Myocyte (in vitro differentiated cells): ENCODE data around the gene CIART. TPM values are rescaled to one million over a fixed set of nuclear protein-coding genes. Genes with fewer than 3 reads are reported as not detected.
"Not testable (repeated sequence)": the region's sequence is repeated elsewhere in the genome, so short reads cannot be mapped to it uniquely, and the experiment has no call there.

ENCODE experiments used
- DNase-seq: peaks from one replicate; pipeline ENCODE4 v3.0.0-alpha.2; 2012; ENCODE audit warnings: low read depth
- total RNA-seq: library from RNA; depleted of rRNA; stranded (reverse); fragments of >200 nt; gene quantifications from 2 replicates; pipeline ENCODE4 v1.2.3, GENCODE V29; 2014

Gene CIART
- total RNA-seq, 1 donor from 2014 or later: 2.0 TPM

GRCh38 chr1:150308585-150308984 is 26.2 kb downstream of the CIART start:
- not testable (repeated sequence) for DNase-seq

GRCh38 chr1:150309758-150310508 is 27.6 kb downstream of the CIART start:
- peak; percentile 99 for DNase-seq

GRCh38 chr1:150311762-150312161 is 29.4 kb downstream of the CIART start:
- no peak for DNase-seq

GRCh38 chr1:150314691-150315090 is 32.3 kb downstream of the CIART start:
- not testable (repeated sequence) for DNase-seq

- no peak for DNase-seq
These were observed 38.3 kb downstream of the CIART start for GRCh38 chr1:150320667-150320978.

GRCh38 chr1:150321826-150322166 is 39.4 kb downstream of the CIART start:
- DNase-seq: no peak

- no peak for DNase-seq
These were observed 40.0 kb downstream of the CIART start for GRCh38 chr1:150322310-150322709.

- DNase-seq: no peak
These were observed 50.4 kb downstream of the CIART start for GRCh38 chr1:150332651-150333290.

Other genes with a start within 250 kb of the CIART start
- 49.4 and 64.1 TPM in 2 replicates for gene VPS45, start 214.8 kb upstream of the CIART start, total RNA-seq
- gene PLEKHO1, start 132.6 kb upstream of the CIART start, total RNA-seq: 71.9 and 105 TPM in 2 replicates
- 14.9 and 17.9 TPM in 2 replicates for gene ANP32E, start 46.4 kb upstream of the CIART start, total RNA-seq
- not detected in 2 replicates for gene CA14, start 24.8 kb upstream of the CIART start, total RNA-seq
- gene APH1A, start 13.5 kb upstream of the CIART start, total RNA-seq: 77.3 and 93.7 TPM in 2 replicates
- gene C1orf54, start 9.8 kb upstream of the CIART start, total RNA-seq: 3.2 and 3.7 TPM in 2 replicates
- gene MRPS21, start 11.3 kb downstream of the CIART start, total RNA-seq: 50.8 and 56.9 TPM in 2 replicates
- 24.1 and 30.9 TPM in 2 replicates for gene PRPF3, start 39.0 kb downstream of the CIART start, total RNA-seq
- 12.8 and 13.5 TPM in 2 replicates for gene RPRD2, start 81.6 kb downstream of the CIART start, total RNA-seq
- gene TARS2, start 204.9 kb downstream of the CIART start, total RNA-seq: 17.7 and 19.2 TPM in 2 replicates
- gene ECM1, start 225.6 kb downstream of the CIART start, total RNA-seq: 33.6 and 35.0 TPM in 2 replicates
- gene FALEC, start 233.2 kb downstream of the CIART start, total RNA-seq: not detected in 2 replicates